Measurements from ENCODE around the gene ZNF33A.
A peak's percentile ranks its signal among the peaks of the same experiment; 100 is the strongest.

The ZNF33A gene

GRCh38 chr10:38093816-38094157 is 83.3 kb downstream of the ZNF33A start:
- Histone ChIP-seq H3K9me3 (ENCODE audit: control insufficient read depth, low read length) (peaks cover 10% of the 10 kb centered on the region), H2BK12ac (ENCODE audit: low read length in 2 of 2) (no peak overlapping the region), H3K27ac (ENCODE audit: low read length, poor library complexity, severe bottlenecking) (no peak overlapping the region), H2AK5ac (ENCODE audit: low read length, severe bottlenecking) (no peak overlapping the region), H2BK120ac (ENCODE audit: low read depth, low read length) (no peak overlapping the region), H4K8ac (ENCODE audit: low read length) (no peak overlapping the region), H3K9ac (ENCODE audit: low read length) (peak overlapping the region; percentile 96), H2AFZ (ENCODE audit: low read depth, low read length) (peak overlapping the region; percentile 42), H3K4me1 (ENCODE audit: control insufficient read depth, insufficient read depth, low read depth, low read length) (peaks cover 1% of the 10 kb centered on the region), H3K36me3 (ENCODE audit: control insufficient read depth in 1 of 2, insufficient read depth in 2 of 2, low read depth in 1 of 2, low read length in 2 of 2) (peaks cover 0 to 31% of the 10 kb centered on the region in 2 experiments), H3K79me1 (replicated peaks; ENCODE audit: low read length, poor library complexity, severe bottlenecking) (no peaks in the 10 kb centered on the region), H4K91ac (ENCODE audit: low read length) (no peak overlapping the region), H2BK15ac (ENCODE audit: low read depth, poor library complexity, severe bottlenecking) (no peak overlapping the region), H3K4ac (ENCODE audit: low read depth in 1 of 2, low read length in 2 of 2) (no peak overlapping the region), H3K4me3 (ENCODE audit: insufficient read depth in 1 of 2, low read depth in 1 of 2, low read length in 2 of 2) (peak overlapping the region in 1 of 2 experiments; percentile 96), H2BK5ac (ENCODE audit: low read depth, low read length, poor library complexity, severe bottlenecking) (no peak overlapping the region), H3K27me3 (ENCODE audit: control insufficient read depth in 1 of 2, insufficient read depth in 1 of 2, low read length in 2 of 2) (no peaks in the 10 kb centered on the region), H3K23ac (ENCODE audit: low read length in 2 of 2) (no peak overlapping the region), H3K18ac (ENCODE audit: low read depth in 1 of 2, low read length in 2 of 2) (no peak overlapping the region), H3K14ac (ENCODE audit: low read length in 2 of 2) (no peak overlapping the region), H3K4me2 (ENCODE audit: low read length, poor library complexity, severe bottlenecking) (no peak overlapping the region)
- DNase-seq = no peak
- 91% methylated on average over 10 of the region's 16 CpGs for WGBS

- 73% methylated on average over 56 of the region's 59 CpGs for WGBS
These were observed 83.9 kb downstream of the ZNF33A start, which contains the start of gene ZNF37A for GRCh38 chr10:38094158-38094926. Gene ZNF37A, plus strand, starts transcription at chr10:38094337. Its CDS starts 2,281 bp downstream, at chr10:38096618.

DNA sequence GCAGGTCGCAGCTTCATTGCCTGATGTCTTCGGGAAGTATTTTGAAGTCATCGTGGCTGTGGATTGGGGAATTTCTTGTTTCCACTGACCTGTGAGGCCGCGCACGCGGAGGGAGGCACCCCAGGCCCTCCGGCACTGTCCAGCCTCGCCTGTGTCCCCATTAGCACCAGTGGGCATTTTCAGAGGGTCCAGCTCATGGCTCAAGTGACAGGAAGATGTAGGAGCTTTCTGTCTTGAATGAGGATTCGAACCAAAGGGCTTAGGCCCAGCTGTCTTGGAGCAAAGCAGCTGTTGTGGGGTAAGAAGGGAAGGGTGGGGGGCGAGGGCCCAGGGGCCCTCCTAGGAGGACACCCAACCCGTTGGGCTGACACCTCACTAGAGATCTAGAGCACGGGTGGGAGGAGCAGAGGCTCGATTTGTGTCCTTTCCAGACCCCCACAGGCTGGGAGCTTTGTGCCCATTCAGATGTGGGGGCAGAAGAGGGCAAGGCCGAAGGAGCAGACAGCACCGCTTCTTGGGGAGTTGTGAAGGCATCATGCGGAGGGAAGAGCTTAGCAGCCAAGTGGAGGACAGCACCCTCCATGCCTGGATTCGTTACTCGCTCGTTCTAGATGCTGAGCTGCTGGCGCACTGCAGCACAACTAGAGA is 84.6 kb downstream of the ZNF33A start:
- H3K4me1 ChIP-seq (ENCODE audit: control insufficient read depth, insufficient read depth, low read depth, low read length) = peaks cover 1% of the 10 kb centered on the region
- no peak overlapping the region for H4K8ac ChIP-seq (ENCODE audit: low read length)
- 77% methylated on average over 20 of the region's 21 CpGs for WGBS
- H3K9me3 ChIP-seq (ENCODE audit: control insufficient read depth, low read length) = peaks cover 21% of the 10 kb centered on the region
- H3K4me2 ChIP-seq (ENCODE audit: low read length, poor library complexity, severe bottlenecking) = no peak overlapping the region
- no peak overlapping the region for H3K18ac ChIP-seq (ENCODE audit: low read depth in 1 of 2, low read length in 2 of 2)
- no peak overlapping the region for H3K23ac ChIP-seq (ENCODE audit: low read length in 2 of 2)
- no peak overlapping the region for H2BK12ac ChIP-seq (ENCODE audit: low read length in 2 of 2)
- no peaks in the 10 kb centered on the region for H3K79me1 ChIP-seq (replicated peaks; ENCODE audit: low read length, poor library complexity, severe bottlenecking)
- no peak overlapping the region for H3K4ac ChIP-seq (ENCODE audit: low read depth in 1 of 2, low read length in 2 of 2)
- H2BK15ac ChIP-seq (ENCODE audit: low read depth, poor library complexity, severe bottlenecking) = no peak overlapping the region
- H3K27me3 ChIP-seq (ENCODE audit: control insufficient read depth in 1 of 2, insufficient read depth in 1 of 2, low read length in 2 of 2) = no peaks in the 10 kb centered on the region
- no peak overlapping the region for H2BK5ac ChIP-seq (ENCODE audit: low read depth, low read length, poor library complexity, severe bottlenecking)
- no peak overlapping the region for H3K14ac ChIP-seq (ENCODE audit: low read length in 2 of 2)
- H3K4me3 ChIP-seq (ENCODE audit: insufficient read depth in 1 of 2, low read depth in 1 of 2, low read length in 2 of 2) = peak overlapping the region in 1 of 2 experiments; percentile 96
- H2AK5ac ChIP-seq (ENCODE audit: low read length, severe bottlenecking) = no peak overlapping the region
- H3K27ac ChIP-seq (ENCODE audit: low read length, poor library complexity, severe bottlenecking) = no peak overlapping the region
- H3K9ac ChIP-seq (ENCODE audit: low read length) = peak overlapping the region; percentile 96
- no peak overlapping the region for H2AFZ ChIP-seq (ENCODE audit: low read depth, low read length)
- no peak overlapping the region for H2BK120ac ChIP-seq (ENCODE audit: low read depth, low read length)
- H3K36me3 ChIP-seq (ENCODE audit: control insufficient read depth in 1 of 2, insufficient read depth in 2 of 2, low read depth in 1 of 2, low read length in 2 of 2) = peaks cover 0 to 44% of the 10 kb centered on the region in 2 experiments
- no peak for DNase-seq
- H4K91ac ChIP-seq (ENCODE audit: low read length) = no peak overlapping the region

More at GRCh38 chr10:38094158-38094926, 83.9 kb downstream of the ZNF33A start, which contains the start of gene ZNF37A:
- Histone ChIP-seq H3K79me1 (replicated peaks; ENCODE audit: low read length, poor library complexity, severe bottlenecking) (no peaks in the 10 kb centered on the region), H3K4me1 (ENCODE audit: control insufficient read depth, insufficient read depth, low read depth, low read length) (peaks cover 1% of the 10 kb centered on the region), H3K4me2 (ENCODE audit: low read length, poor library complexity, severe bottlenecking) (no peak within 1 kb of the TSS), H3K36me3 (ENCODE audit: control insufficient read depth in 1 of 2, insufficient read depth in 2 of 2, low read depth in 1 of 2, low read length in 2 of 2) (peaks cover 0 to 37% of the 10 kb centered on the region in 2 experiments), H3K18ac (ENCODE audit: low read depth in 1 of 2, low read length in 2 of 2) (no peak within 1 kb of the TSS), H3K23ac (ENCODE audit: low read length in 2 of 2) (no peak within 1 kb of the TSS), H2AK5ac (ENCODE audit: low read length, severe bottlenecking) (no peak within 1 kb of the TSS), H4K8ac (ENCODE audit: low read length) (peak within 1 kb of the TSS; percentile 63), H3K14ac (ENCODE audit: low read length in 2 of 2) (no peak within 1 kb of the TSS), H4K91ac (ENCODE audit: low read length) (no peak within 1 kb of the TSS), H3K4ac (ENCODE audit: low read depth in 1 of 2, low read length in 2 of 2) (no peak within 1 kb of the TSS), H2BK5ac (ENCODE audit: low read depth, low read length, poor library complexity, severe bottlenecking) (no peak within 1 kb of the TSS), H3K9me3 (ENCODE audit: control insufficient read depth, low read length) (peaks cover 16% of the 10 kb centered on the region), H3K4me3 (ENCODE audit: insufficient read depth in 1 of 2, low read depth in 1 of 2, low read length in 2 of 2) (peak within 1 kb of the TSS in 1 of 2 experiments; percentile 96), H2BK15ac (ENCODE audit: low read depth, poor library complexity, severe bottlenecking) (no peak within 1 kb of the TSS), H2BK120ac (ENCODE audit: low read depth, low read length) (no peak within 1 kb of the TSS), H3K9ac (ENCODE audit: low read length) (peak within 1 kb of the TSS; percentile 96), H2BK12ac (ENCODE audit: low read length in 2 of 2) (no peak within 1 kb of the TSS), H3K27me3 (ENCODE audit: control insufficient read depth in 1 of 2, insufficient read depth in 1 of 2, low read length in 2 of 2) (no peaks in the 10 kb centered on the region), H3K27ac (ENCODE audit: low read length, poor library complexity, severe bottlenecking) (no peak within 1 kb of the TSS), H2AFZ (ENCODE audit: low read depth, low read length) (peak within 1 kb of the TSS; percentile 42)
- peak; percentile 84 for DNase-seq

GRCh38 chr10:38102880-38103279 is 92.4 kb downstream of the ZNF33A start:
- Histone ChIP-seq H2BK120ac (ENCODE audit: low read depth, low read length) (no peak overlapping the region), H3K4me1 (ENCODE audit: control insufficient read depth, insufficient read depth, low read depth, low read length) (no peaks in the 10 kb centered on the region), H3K79me1 (replicated peaks; ENCODE audit: low read length, poor library complexity, severe bottlenecking) (no peaks in the 10 kb centered on the region), H2AFZ (ENCODE audit: low read depth, low read length) (no peak overlapping the region), H3K36me3 (ENCODE audit: control insufficient read depth in 1 of 2, insufficient read depth in 2 of 2, low read depth in 1 of 2, low read length in 2 of 2) (peaks cover 0 to 86% of the 10 kb centered on the region in 2 experiments), H3K18ac (ENCODE audit: low read depth in 1 of 2, low read length in 2 of 2) (no peak overlapping the region), H3K4me2 (ENCODE audit: low read length, poor library complexity, severe bottlenecking) (no peak overlapping the region), H3K23ac (ENCODE audit: low read length in 2 of 2) (no peak overlapping the region), H2BK12ac (ENCODE audit: low read length in 2 of 2) (no peak overlapping the region), H4K91ac (ENCODE audit: low read length) (no peak overlapping the region), H3K4me3 (ENCODE audit: insufficient read depth in 1 of 2, low read depth in 1 of 2, low read length in 2 of 2) (peak overlapping the region in 1 of 2 experiments; percentile 33), H3K9me3 (ENCODE audit: control insufficient read depth, low read length) (peaks cover 83% of the 10 kb centered on the region), H2AK5ac (ENCODE audit: low read length, severe bottlenecking) (no peak overlapping the region), H3K14ac (ENCODE audit: low read length in 2 of 2) (no peak overlapping the region), H2BK15ac (ENCODE audit: low read depth, poor library complexity, severe bottlenecking) (no peak overlapping the region), H3K27ac (ENCODE audit: low read length, poor library complexity, severe bottlenecking) (no peak overlapping the region), H3K9ac (ENCODE audit: low read length) (no peak overlapping the region), H3K27me3 (ENCODE audit: control insufficient read depth in 1 of 2, insufficient read depth in 1 of 2, low read length in 2 of 2) (no peaks in the 10 kb centered on the region), H4K8ac (ENCODE audit: low read length) (no peak overlapping the region), H3K4ac (ENCODE audit: low read depth in 1 of 2, low read length in 2 of 2) (no peak overlapping the region), H2BK5ac (ENCODE audit: low read depth, low read length, poor library complexity, severe bottlenecking) (no peak overlapping the region)
- DNase-seq = no peak
- WGBS = no CpG with 5 or more reads among the region's 1 CpG
